GM21390 (cell line): Measurements from ENCODE around the gene PGLYRP3.
"Not testable (repeated sequence)": the region's sequence is repeated elsewhere in the genome, so short reads cannot be mapped to it uniquely, and the experiment has no call there.

ENCODE experiments used
- ATAC-seq: cut with Tn5 transposase; IDR thresholded peaks from one replicate; pipeline ENCODE4 v1.9.1; 2021; ENCODE audit not compliant: unreplicated experiment

The PGLYRP3 gene

GRCh38 chr1:153348511-153349362 lies 36.0 kb upstream of the PGLYRP3 start, which contains the start of gene PGLYRP4:
PGLYRP4 (minus strand) TSS chr1:153348841; CDS start chr1:153347932, 909 bp downstream.
- ATAC-seq: no peak

- ATAC-seq: no peak
These were observed 35.1 kb upstream of the PGLYRP3 start for GRCh38 chr1:153347856-153348255.

DNA sequence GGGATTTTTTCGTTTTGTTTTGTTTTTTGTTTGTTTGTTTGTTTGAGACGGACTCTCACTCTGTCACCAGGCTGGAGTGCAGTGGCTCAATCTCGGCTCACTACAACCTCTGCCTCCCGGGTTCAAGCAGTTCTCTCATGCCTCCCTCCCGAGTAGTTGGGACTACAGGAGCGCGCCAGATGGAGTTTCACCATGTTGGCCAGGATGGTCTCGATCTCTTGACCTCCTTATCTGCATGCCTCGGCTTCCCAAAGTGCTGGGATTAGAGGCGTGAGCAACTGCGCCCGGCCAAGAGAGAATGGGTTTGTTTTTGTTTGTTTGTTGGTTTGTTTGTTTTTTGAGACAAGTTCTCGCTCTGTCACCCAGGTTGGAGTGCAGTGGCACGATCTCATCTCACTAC lies 34.3 kb upstream of the PGLYRP3 start:
- ATAC-seq: not testable (repeated sequence)

DNA sequence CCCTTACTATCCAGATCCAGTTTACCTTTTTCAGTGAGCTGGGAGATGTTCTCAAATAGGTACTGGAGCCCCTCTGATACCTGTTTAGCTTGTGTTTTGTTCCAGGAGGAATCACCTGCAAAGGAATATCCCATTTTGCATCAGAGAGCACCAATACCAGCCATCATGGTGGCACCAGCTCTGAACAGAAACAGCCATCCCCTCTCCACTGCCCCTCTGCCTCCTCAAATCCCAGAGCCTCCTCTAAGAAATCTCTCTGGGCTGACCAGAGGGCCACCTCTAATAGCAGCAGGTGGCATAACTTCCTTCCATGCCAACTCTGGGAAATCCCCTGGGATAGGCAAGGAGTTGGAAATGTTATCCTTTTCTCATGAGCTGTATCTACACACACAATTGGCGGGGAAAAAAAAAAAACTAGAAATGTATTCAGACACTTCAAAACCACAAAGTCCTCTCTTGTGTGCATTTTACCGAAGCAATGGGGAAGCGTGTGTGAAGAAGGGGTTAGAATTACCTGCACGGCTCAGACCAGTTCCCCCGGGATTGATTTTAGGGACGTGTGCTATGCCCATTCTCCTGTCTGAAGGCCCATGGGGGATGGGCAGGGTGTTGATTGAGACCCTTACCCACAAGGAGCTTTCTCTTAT lies 33.4 kb upstream of the PGLYRP3 start:
- ATAC-seq: no peak

- peak; percentile 46 for ATAC-seq
These were observed 32.7 kb upstream of the PGLYRP3 start for GRCh38 chr1:153345187-153346076.

DNA sequence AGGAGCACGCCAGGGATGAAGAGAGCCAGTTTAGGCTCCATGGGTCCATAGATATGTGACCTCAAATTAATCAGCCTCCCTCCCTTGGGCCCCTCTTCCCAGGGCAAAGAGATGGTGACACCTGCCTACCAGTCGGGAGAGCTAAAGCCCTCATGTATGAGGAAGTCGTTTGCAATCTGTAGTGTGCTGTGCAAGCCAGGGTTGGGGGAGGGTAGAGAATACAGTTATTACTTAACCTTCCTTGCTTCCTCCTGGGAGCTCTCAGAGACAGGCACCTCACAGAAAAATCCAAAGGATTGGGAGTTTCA lies 31.9 kb upstream of the PGLYRP3 start:
- no peak for ATAC-seq

DNA sequence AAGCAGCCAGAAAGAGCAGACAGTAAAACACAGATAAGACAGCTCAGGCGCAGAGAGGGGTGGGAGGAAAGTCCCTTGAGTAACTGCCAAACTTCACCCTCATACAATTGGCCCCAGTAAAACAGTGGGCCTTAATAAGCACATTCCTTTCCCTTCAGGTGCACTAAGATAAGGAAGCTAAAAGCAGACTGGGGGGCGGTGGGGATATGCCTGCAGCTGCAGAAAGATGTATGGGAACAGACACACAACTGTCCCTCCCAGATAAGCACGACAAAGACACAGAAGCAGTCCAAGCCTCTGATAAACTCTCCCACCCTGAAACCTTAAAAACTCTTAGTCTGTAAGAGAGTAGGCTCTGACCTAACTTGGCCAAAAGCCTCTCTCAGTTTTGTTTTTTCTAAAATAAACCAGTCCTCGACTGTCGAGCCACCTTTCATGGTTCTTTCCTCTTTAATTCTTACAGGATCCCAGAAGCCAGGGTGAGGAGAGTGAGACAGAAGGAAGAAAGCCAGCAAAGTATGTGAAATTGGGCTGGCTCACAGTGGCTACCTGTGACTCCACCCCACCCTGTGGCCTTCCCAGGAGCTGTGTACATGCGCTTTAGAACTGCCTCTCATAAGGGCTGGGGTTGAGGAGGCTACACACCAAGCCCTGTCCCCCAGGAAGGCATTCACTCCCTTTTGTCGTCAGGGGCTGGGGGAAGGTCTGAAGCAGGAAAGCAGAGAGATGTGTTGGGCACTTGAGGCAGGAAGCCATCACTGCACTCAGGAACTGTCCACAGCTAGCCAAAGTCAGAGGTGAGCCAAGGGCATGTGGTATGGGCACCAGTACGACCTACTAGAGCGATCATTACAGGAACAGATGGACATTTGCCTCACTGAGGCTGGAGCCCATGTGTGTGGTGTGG lies 31.3 kb upstream of the PGLYRP3 start:
- ATAC-seq: no peak

GRCh38 chr1:153343040-153343681 lies 30.4 kb upstream of the PGLYRP3 start:
- no peak for ATAC-seq

DNA sequence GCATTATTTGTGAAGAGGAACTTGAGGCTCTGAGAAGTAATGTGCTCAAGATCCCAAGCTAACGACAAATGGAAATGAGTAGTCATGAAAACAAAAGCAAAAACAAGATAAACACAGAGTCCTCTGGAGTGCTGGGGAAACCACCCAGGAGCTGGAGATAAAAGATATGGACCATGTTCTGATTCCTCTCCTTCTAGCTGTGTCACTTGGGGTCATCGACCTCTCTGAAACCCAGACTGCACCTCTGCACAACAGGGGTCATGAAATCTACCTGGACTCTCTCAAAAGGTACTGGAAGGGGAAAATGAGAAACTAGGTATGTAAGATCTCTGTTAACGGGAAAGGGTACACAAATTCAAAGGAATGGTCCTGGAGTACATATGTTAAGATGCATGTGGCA lies 29.4 kb upstream of the PGLYRP3 start:
- ATAC-seq: no peak

- no peak for ATAC-seq
These were observed 28.7 kb upstream of the PGLYRP3 start for GRCh38 chr1:153341431-153341934.

GRCh38 chr1:153340356-153340755 lies 27.6 kb upstream of the PGLYRP3 start:
- ATAC-seq: no peak

DNA sequence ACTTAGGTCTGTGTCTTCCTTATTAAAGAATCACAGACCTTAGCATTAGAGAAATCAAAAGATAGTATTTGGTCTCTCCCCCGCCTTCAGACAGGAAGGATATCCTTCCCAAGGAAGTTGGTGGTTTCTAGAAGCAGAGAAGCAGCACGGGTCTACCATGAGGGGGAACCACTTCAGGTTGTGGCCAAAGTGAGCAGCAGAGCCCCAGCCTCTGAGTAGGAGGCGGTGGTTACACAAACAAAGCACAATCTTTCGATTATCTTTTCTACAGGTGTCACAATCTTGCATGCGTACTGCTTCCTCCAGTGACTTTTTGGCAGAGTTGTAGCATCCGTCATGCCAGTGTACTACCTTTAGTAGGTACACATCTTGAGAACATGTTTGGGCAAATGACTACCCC lies 27.1 kb upstream of the PGLYRP3 start:
- ATAC-seq: no peak

- no peak for ATAC-seq
These were observed 25.5 kb upstream of the PGLYRP3 start for GRCh38 chr1:153337980-153338853.

- ATAC-seq: no peak
These were observed 23.9 kb upstream of the PGLYRP3 start for GRCh38 chr1:153336650-153337049.

GRCh38 chr1:153333902-153334301 lies 21.1 kb upstream of the PGLYRP3 start:
- no peak for ATAC-seq

GRCh38 chr1:153324912-153325311 lies 12.2 kb upstream of the PGLYRP3 start:
- no peak for ATAC-seq

DNA sequence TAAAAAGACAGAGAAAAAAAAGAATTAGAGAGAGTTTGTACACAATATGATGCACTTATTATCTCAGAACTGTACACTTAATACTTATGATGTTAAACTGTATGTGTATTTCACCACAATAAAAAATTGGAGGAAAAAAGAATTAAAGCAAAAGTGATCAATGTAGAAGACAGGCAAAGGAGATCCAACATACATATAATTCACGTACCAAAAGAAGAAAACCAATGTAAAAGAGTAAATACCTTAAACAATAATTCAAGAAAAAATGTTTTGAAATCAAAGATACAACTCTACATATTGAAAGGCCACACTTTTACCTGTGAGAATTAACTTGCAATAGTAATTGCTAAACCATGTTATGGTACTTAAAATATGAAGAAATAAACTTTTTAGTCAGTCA lies 9.8 kb upstream of the PGLYRP3 start:
- ATAC-seq: no peak

DNA sequence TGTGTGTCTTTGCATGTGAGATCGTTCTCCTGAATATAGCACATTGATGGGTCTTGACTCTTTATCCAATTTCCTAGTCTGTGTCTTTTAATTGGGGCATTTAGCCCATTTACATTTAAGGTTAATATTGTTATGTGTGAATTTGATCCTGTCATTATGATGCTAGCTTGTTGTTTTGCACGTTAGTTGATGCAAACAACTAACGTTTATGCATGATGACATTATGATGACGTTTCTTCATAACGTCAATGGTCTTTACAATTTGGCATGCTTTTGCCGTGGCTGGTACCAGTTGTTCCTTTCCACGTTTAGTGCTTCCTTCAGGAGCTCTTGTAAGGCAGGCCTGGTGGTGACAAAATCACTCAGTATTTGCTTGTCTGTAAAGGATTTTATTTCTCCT lies 5.4 kb upstream of the PGLYRP3 start:
- not testable (repeated sequence) for ATAC-seq

DNA sequence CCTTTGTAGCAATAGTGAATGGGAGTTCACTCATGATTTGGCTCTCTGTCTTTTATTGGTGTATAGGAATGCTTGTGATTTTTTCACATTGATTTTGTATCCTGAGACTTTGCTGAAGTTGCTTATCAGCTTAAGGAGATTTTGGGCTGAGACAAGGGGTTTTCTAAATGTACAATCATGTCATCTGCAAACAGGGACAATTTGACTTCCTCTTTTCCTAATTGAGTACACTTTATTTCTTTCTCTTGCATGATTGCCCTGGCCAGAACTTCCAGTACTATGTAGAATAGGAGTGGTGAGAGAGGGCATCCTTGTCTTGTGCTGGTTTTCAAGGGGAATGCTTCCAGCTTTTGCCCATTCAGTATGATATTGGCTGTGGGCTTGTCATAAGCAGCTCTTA lies 3.3 kb upstream of the PGLYRP3 start:
- not testable (repeated sequence) for ATAC-seq
